RWPE2 (cell line): Measurements from ENCODE around the gene C18orf63.

Source experiments
- ATAC-seq: fragments of 200-7000 bp; cut with Tn5 transposase; 3 replicates; pipeline ENCODE4 v1.9.1; 2021; ENCODE audit warnings: low read depth
- DNase-seq: peaks from one replicate; pipeline ENCODE4 v3.0.0-alpha.2; 2020; ENCODE audit warnings: low spot score
- H3K27ac ChIP-seq: fragments of 450-650 bp; 2 replicates; pipeline ENCODE4 v1.5.1; 2017; ENCODE audit warnings: mild to moderate bottlenecking; ENCODE audit not compliant: poor library complexity, severe bottlenecking
- H3K27me3 ChIP-seq: fragments of 250-450 bp; sonication (Bioruptor Pico); 2 replicates; pipeline ENCODE4 v1.5.1; 2021; ENCODE audit warnings: mild to moderate bottlenecking, moderate library complexity; ENCODE audit not compliant: insufficient read depth, poor library complexity, severe bottlenecking
- H3K36me3 ChIP-seq: fragments of 250-450 bp; sonication (Bioruptor Pico); 2 replicates; pipeline ENCODE4 v1.5.1; 2020; ENCODE audit warnings: low read depth, mild to moderate bottlenecking, moderate library complexity
- H3K4me1 ChIP-seq: fragments of 250-450 bp; sonication (Bioruptor Pico); 2 replicates; pipeline ENCODE4 v1.5.1; 2021; ENCODE audit warnings: mild to moderate bottlenecking, moderate library complexity; ENCODE audit not compliant: insufficient read depth, poor library complexity, severe bottlenecking
- H3K4me3 ChIP-seq: fragments of 250-450 bp; sonication (Bioruptor Pico); 2 replicates; pipeline ENCODE4 v1.5.1; 2021; ENCODE audit warnings: mild to moderate bottlenecking, moderate library complexity; ENCODE audit not compliant: severe bottlenecking
- H3K9me3 ChIP-seq: fragments of 250-450 bp; sonication (Bioruptor Pico); 2 replicates; pipeline ENCODE4 v1.5.1; 2021; ENCODE audit warnings: mild to moderate bottlenecking, moderate library complexity; ENCODE audit not compliant: severe bottlenecking
- TF ChIP-seq, protein P1 (sequence below): fragments of 450-650 bp; IDR thresholded peaks from one replicate; pipeline ENCODE4 v1.5.1; 2017; ENCODE audit warnings: mild to moderate bottlenecking, moderate library complexity; ENCODE audit not compliant: poor library complexity, severe bottlenecking

Gene C18orf63

GRCh38 chr18:74277296-74277695 lies 38.3 kb upstream of the C18orf63 start:
- DNase-seq (no peak), ATAC-seq (no peak)
- Histone ChIP-seq H3K4me1 (no peaks in the 10 kb centered on the region), H3K27me3 (no peaks in the 10 kb centered on the region), H3K4me3 (no peak overlapping the region), H3K9me3 (no peaks in the 10 kb centered on the region), H3K36me3 (no peaks in the 10 kb centered on the region), H3K27ac (no peak overlapping the region)
- TF ChIP-seq, protein P1, sequence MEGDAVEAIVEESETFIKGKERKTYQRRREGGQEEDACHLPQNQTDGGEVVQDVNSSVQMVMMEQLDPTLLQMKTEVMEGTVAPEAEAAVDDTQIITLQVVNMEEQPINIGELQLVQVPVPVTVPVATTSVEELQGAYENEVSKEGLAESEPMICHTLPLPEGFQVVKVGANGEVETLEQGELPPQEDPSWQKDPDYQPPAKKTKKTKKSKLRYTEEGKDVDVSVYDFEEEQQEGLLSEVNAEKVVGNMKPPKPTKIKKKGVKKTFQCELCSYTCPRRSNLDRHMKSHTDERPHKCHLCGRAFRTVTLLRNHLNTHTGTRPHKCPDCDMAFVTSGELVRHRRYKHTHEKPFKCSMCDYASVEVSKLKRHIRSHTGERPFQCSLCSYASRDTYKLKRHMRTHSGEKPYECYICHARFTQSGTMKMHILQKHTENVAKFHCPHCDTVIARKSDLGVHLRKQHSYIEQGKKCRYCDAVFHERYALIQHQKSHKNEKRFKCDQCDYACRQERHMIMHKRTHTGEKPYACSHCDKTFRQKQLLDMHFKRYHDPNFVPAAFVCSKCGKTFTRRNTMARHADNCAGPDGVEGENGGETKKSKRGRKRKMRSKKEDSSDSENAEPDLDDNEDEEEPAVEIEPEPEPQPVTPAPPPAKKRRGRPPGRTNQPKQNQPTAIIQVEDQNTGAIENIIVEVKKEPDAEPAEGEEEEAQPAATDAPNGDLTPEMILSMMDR: no peak

- Histone ChIP-seq H3K27me3 (no peaks in the 10 kb centered on the region), H3K9me3 (no peaks in the 10 kb centered on the region), H3K4me1 (peaks cover under 1% of the 10 kb centered on the region), H3K4me3 (no peak overlapping the region), H3K36me3 (no peaks in the 10 kb centered on the region), H3K27ac (no peak overlapping the region)
- DNase-seq: no peak
- TF ChIP-seq, protein P1: no peak
- ATAC-seq: no peak
These were observed 37.6 kb upstream of the C18orf63 start for GRCh38 chr18:74278058-74278457.

GRCh38 chr18:74278983-74279382 lies 36.7 kb upstream of the C18orf63 start:
- DNase-seq: no peak
- no peak overlapping the region for H3K27ac ChIP-seq

GRCh38 chr18:74281011-74281979 lies 34.3 kb upstream of the C18orf63 start:
- peaks cover 5% of the 10 kb centered on the region for H3K4me1 ChIP-seq
- H3K9me3 ChIP-seq: no peaks in the 10 kb centered on the region
- H3K27ac ChIP-seq: no peak overlapping the region
- no peaks in the 10 kb centered on the region for H3K27me3 ChIP-seq
- TF ChIP-seq, protein P1: no peak
- ATAC-seq (no peak), DNase-seq (no peak)
- H3K36me3 ChIP-seq: no peaks in the 10 kb centered on the region
- H3K4me3 ChIP-seq: no peak overlapping the region

More at GRCh38 chr18:74278983-74279382, 36.7 kb upstream of the C18orf63 start:
- no peaks in the 10 kb centered on the region for H3K9me3 ChIP-seq
- H3K4me1 ChIP-seq: peaks cover 3% of the 10 kb centered on the region
- H3K36me3 ChIP-seq: no peaks in the 10 kb centered on the region
- no peak overlapping the region for H3K4me3 ChIP-seq
- ATAC-seq: no peak
- TF ChIP-seq, protein P1: no peak
- no peaks in the 10 kb centered on the region for H3K27me3 ChIP-seq
